Measurements from ENCODE around the gene AGPAT3.

- TF ChIP-seq, protein P1, sequence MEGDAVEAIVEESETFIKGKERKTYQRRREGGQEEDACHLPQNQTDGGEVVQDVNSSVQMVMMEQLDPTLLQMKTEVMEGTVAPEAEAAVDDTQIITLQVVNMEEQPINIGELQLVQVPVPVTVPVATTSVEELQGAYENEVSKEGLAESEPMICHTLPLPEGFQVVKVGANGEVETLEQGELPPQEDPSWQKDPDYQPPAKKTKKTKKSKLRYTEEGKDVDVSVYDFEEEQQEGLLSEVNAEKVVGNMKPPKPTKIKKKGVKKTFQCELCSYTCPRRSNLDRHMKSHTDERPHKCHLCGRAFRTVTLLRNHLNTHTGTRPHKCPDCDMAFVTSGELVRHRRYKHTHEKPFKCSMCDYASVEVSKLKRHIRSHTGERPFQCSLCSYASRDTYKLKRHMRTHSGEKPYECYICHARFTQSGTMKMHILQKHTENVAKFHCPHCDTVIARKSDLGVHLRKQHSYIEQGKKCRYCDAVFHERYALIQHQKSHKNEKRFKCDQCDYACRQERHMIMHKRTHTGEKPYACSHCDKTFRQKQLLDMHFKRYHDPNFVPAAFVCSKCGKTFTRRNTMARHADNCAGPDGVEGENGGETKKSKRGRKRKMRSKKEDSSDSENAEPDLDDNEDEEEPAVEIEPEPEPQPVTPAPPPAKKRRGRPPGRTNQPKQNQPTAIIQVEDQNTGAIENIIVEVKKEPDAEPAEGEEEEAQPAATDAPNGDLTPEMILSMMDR (conservative IDR thresholded peaks at IDR 0.05 in 1 of 2, IDR thresholded peaks at IDR 0.05 in 1 of 2; ENCODE audit: low read depth in 1 of 2, low read length in 2 of 2), result no peak
- no peak for TF ChIP-seq EZH2 (IDR thresholded peaks at IDR 0.05; ENCODE audit: low read length, missing control alignments)
Observed at GRCh38 chr21:44018127-44018526, 153.1 kb downstream of the AGPAT3 start.
